Endodermal cell (in vitro differentiated cells): Measurements from ENCODE around the gene TSHZ2. TPM values are rescaled to one million over a fixed set of nuclear protein-coding genes. Genes with fewer than 3 reads are reported as not detected.

Experiments used
- DNase-seq: peaks from one replicate; pipeline ENCODE4 v3.0.0-alpha.2; 2017
- H3K27ac ChIP-seq: 2 replicates; pipeline ENCODE4 v1.5.1; 2013; ENCODE audit warnings: mild to moderate bottlenecking, low read depth, low read length, moderate library complexity
- H3K27me3 ChIP-seq: 2 replicates; pipeline ENCODE4 v1.6.1; 2013; ENCODE audit warnings: mild to moderate bottlenecking, low read length, moderate library complexity; ENCODE audit not compliant: insufficient read depth, control insufficient read depth, poor library complexity, severe bottlenecking
- H3K36me3 ChIP-seq: 2 replicates; pipeline ENCODE4 v1.7.0; 2013; ENCODE audit warnings: mild to moderate bottlenecking, low read length, moderate library complexity; ENCODE audit not compliant: control insufficient read depth, insufficient read depth
- H3K4me1 ChIP-seq: one replicate; pipeline ENCODE4 v1.7.0; 2013; ENCODE audit warnings: low read length; ENCODE audit not compliant: control insufficient read depth, insufficient read depth
- H3K4me3 ChIP-seq: 2 replicates; pipeline ENCODE4 v1.5.1; 2013; ENCODE audit warnings: mild to moderate bottlenecking, low read length, moderate library complexity
- H3K9ac ChIP-seq: 2 replicates; pipeline ENCODE4 v1.6.1; 2013; ENCODE audit warnings: mild to moderate bottlenecking, low read length, moderate library complexity; ENCODE audit not compliant: poor library complexity, severe bottlenecking; ENCODE audit errors: extremely low read depth
- H3K9me3 ChIP-seq: 2 replicates; pipeline ENCODE4 v1.6.1; 2013; ENCODE audit warnings: mild to moderate bottlenecking, low read length, moderate library complexity; ENCODE audit not compliant: control insufficient read depth
- H3K27ac Mint-ChIP-seq: 2 replicates; pipeline ENCODE4 v1.8.0; 2020; ENCODE audit warnings: mixed read lengths
- H3K27me3 Mint-ChIP-seq: 2 replicates; pipeline ENCODE4 v1.8.0; 2021; ENCODE audit warnings: mild to moderate bottlenecking, mixed read lengths; ENCODE audit not compliant: insufficient read depth
- H3K36me3 Mint-ChIP-seq: 2 replicates; pipeline ENCODE4 v1.8.0; 2020; ENCODE audit warnings: low read depth, mixed read lengths
- H3K4me1 Mint-ChIP-seq: 2 replicates; pipeline ENCODE4 v1.8.0; 2020; ENCODE audit warnings: mixed read lengths
- H3K4me3 Mint-ChIP-seq: 2 replicates; pipeline ENCODE4 v1.8.0; 2020; ENCODE audit warnings: mild to moderate bottlenecking, moderate library complexity, mixed read lengths
- H3K9me3 Mint-ChIP-seq: 2 replicates; pipeline ENCODE4 v1.8.0; 2020; ENCODE audit warnings: mild to moderate bottlenecking, mixed read lengths
- CTCF ChIP-seq: fragments of 200-600 bp; sonication (generic); conservative IDR thresholded peaks from 2 replicates; pipeline ENCODE4 v1.5.0; 2021; ENCODE audit warnings: antibody characterized with exemption, mild to moderate bottlenecking
- WGBS, 2 experiments: methylation state at CpG; one replicate each; pipeline versions ENCODE4 v1.1.5 to v1.1.7; 2013; ENCODE audit warnings: missing lambda C conversion rate in 2 of 2, mixed read lengths in 1 of 2; ENCODE audit not compliant: insufficient coverage in 1 of 2, insufficient read length in 1 of 2; 5-methylcytosine and 5-hydroxymethylcytosine counted together
- total RNA-seq, 2 donors: library from RNA; stranded (reverse); fragmentation: NEBNext Ultra II Directional in 1 of 2; extraction: Animal tissue kit (Norgen Biotek cat#: 25700) in 1 of 2; gene quantifications; 2 replicates in 1 of 2; 3 replicates in 1 of 2; pipeline ENCODE4 v1.2.1, GENCODE V29; 2021

TSHZ2 gene
- total RNA-seq, 2 donors from 2014 or later = 0.07 to 0.31 TPM

DNA sequence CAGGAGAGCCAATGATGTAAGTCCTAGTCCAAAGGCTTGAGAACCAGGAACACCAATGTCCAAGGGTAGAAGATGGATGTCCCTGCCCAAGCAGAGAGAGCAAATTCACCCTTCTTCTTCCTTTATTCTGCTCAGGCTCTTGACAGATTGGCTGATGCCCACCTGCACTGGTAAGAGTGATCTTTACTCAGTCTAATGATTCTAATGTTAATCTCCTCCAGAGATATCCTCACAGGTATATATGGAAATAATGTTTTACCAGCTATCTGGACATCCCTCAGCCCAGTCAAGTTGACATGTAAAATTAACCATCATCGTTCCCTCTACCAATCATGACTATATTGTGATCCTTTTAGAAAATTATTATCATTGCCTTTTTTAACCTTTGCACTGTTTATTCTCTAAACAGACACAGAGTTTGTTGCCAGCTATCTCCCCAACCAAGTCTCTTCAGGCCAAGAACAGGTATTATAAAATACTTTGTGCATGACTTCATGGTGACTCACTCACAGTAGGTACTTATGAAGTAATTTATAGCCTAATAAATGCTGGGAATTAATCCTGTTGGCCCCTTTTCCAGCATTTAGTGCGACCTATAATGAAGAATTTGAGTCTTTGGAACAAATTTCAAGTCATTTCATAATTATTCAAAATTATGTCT, 26.2 kb upstream of the TSHZ2 start:
- Histone ChIP-seq H3K36me3 (no peaks in the 10 kb centered on the region), H3K4me3 (no peak overlapping the region), H3K9ac (no peak overlapping the region), H3K4me1 (no peaks in the 10 kb centered on the region), H3K27me3 (no peaks in the 10 kb centered on the region), H3K9me3 (no peaks in the 10 kb centered on the region), H3K27ac (no peak overlapping the region)
- H3K9me3 Mint-ChIP-seq = no peaks in the 10 kb centered on the region
- DNase-seq = no peak
- H3K4me1 Mint-ChIP-seq = no peaks in the 10 kb centered on the region
- 90 to 100% methylated on average over 1 to 2 of the region's 2 CpGs for WGBS, 2 experiments
- no peak overlapping the region for H3K27ac Mint-ChIP-seq
- no peak overlapping the region for H3K4me3 Mint-ChIP-seq
- TF ChIP-seq CTCF = no peak
- peaks cover 2% of the 10 kb centered on the region for H3K27me3 Mint-ChIP-seq
- H3K36me3 Mint-ChIP-seq = no peaks in the 10 kb centered on the region

DNA sequence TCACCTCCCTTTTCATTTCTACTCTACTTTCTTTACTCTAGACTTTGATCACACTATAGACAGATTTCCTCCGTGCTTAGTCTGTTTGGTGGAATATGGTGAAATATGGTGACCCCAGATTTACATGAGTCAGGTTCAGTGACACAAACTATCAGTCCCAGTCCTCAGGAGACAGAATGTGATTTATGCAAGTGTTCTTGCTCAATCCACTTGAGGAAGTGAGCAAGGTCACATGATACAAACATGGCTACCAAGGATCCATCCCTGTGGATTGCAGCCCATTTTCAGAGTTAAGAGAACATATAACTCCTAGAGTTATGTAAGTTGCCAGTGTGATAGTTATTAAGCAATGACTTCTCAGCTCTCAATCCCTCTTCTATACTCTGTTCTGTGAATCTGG, 23.7 kb upstream of the TSHZ2 start:
- H3K4me3 Mint-ChIP-seq = no peak overlapping the region
- H3K9me3 Mint-ChIP-seq = no peaks in the 10 kb centered on the region
- Histone ChIP-seq H3K36me3 (no peaks in the 10 kb centered on the region), H3K4me3 (no peak overlapping the region), H3K27ac (no peak overlapping the region), H3K9me3 (no peaks in the 10 kb centered on the region), H3K27me3 (no peaks in the 10 kb centered on the region), H3K9ac (no peak overlapping the region), H3K4me1 (no peaks in the 10 kb centered on the region)
- H3K36me3 Mint-ChIP-seq = no peaks in the 10 kb centered on the region
- 100% methylated on average over 1 of the region's 1 CpG; no CpG with 5 or more reads in 1 of the 2 experiments for WGBS, 2 experiments
- no peak overlapping the region for H3K27ac Mint-ChIP-seq
- no peak for TF ChIP-seq CTCF
- no peaks in the 10 kb centered on the region for H3K4me1 Mint-ChIP-seq
- DNase-seq = no peak
- peaks cover 2% of the 10 kb centered on the region for H3K27me3 Mint-ChIP-seq

DNA sequence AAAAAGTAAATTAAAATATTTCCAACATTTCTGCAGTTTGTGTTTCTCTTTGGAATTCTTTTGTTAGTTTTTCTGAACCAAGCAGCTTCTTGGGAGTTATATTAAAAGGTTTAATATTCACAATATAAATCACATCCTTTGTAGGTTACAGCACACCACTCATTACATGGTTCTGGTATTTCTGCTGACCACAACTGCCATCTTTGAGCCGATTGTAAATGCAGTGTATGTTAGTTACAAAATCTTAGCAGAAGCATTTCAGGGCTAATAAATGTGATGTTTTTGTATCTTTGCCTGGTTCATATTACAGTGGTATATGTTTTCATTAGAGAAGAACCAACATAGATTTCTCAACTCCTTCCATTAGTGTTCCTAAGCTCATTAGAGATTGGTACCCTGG, 19.1 kb upstream of the TSHZ2 start:
- H3K36me3 Mint-ChIP-seq = no peaks in the 10 kb centered on the region
- no peaks in the 10 kb centered on the region for H3K9me3 Mint-ChIP-seq
- no peak for TF ChIP-seq CTCF
- H3K4me3 ChIP-seq = no peak overlapping the region
- H3K9me3 ChIP-seq = no peaks in the 10 kb centered on the region
- H3K27me3 Mint-ChIP-seq = peaks cover 2% of the 10 kb centered on the region
- no peaks in the 10 kb centered on the region for H3K36me3 ChIP-seq
- no peaks in the 10 kb centered on the region for H3K27me3 ChIP-seq
- H3K4me3 Mint-ChIP-seq = no peak overlapping the region
- H3K27ac ChIP-seq = no peak overlapping the region
- 100% methylated on average over 1 of the region's 1 CpG; no CpG with 5 or more reads in 1 of the 2 experiments for WGBS, 2 experiments
- H3K9ac ChIP-seq = no peak overlapping the region
- no peaks in the 10 kb centered on the region for H3K4me1 ChIP-seq
- H3K4me1 Mint-ChIP-seq = no peaks in the 10 kb centered on the region
- no peak overlapping the region for H3K27ac Mint-ChIP-seq
- DNase-seq = no peak
